ENCODE data around the gene PPP1R13L.

Gene PPP1R13L

GRCh38 chr19:45405435-45406225, 761 bp upstream of the PPP1R13L start (continued):
- no peak; the same call in 1 of the 2 replicates for TF ChIP-seq REST (tag by site-specific recombination; IDR thresholded peaks at IDR 0.05)
- no peak for TF ChIP-seq ZNF571 (tag by site-specific recombination; IDR thresholded peaks at IDR 0.05)
- no peak for TF ChIP-seq MEIS1 (CRISPR knock-in tag; IDR thresholded peaks at IDR 0.05; ENCODE audit: borderline replicate concordance)
- TF ChIP-seq ZNF777 (tag by site-specific recombination; IDR thresholded peaks at IDR 0.05; ENCODE audit: borderline replicate concordance), result peak; percentile 55; the same call in 1 of the 2 replicates
- TF ChIP-seq GLIS1 (tag by site-specific recombination; IDR thresholded peaks at IDR 0.05), result peak; percentile 83
- no peak for TF ChIP-seq WT1 (tag by site-specific recombination; IDR thresholded peaks at IDR 0.05)
- TF ChIP-seq ZNF585B (tag by site-specific recombination; IDR thresholded peaks at IDR 0.05), result no peak
- TF ChIP-seq ZNF398 (tag by site-specific recombination; IDR thresholded peaks at IDR 0.05), result peak; percentile 53
- no peak for TF ChIP-seq ZNF561 (tag by site-specific recombination; IDR thresholded peaks at IDR 0.05; ENCODE audit: borderline replicate concordance)
- TF ChIP-seq ZNF266 (tag by site-specific recombination; IDR thresholded peaks at IDR 0.05; ENCODE audit: low read depth), result no peak
- TF ChIP-seq ZNF112 (tag by site-specific recombination; IDR thresholded peaks at IDR 0.05), result no peak
- TF ChIP-seq ZNF366 (tag by site-specific recombination; conservative IDR thresholded peaks at IDR 0.05), result 0 out of 2 replicates have a peak, but pooled peaks have one; percentile 11
- TF ChIP-seq ZNF518A (tag by site-specific recombination; conservative IDR thresholded peaks at IDR 0.05; ENCODE audit: low read depth), result no peak
- TF ChIP-seq ZNF24 (tag by site-specific recombination; IDR thresholded peaks at IDR 0.05), result no peak
- no peak for TF ChIP-seq ZNF426 (tag by site-specific recombination; IDR thresholded peaks at IDR 0.05)
- no peak for TF ChIP-seq ZNF280C (tag by site-specific recombination; IDR thresholded peaks at IDR 0.05)
- no peak for TF ChIP-seq HOXC10 (CRISPR knock-in tag; IDR thresholded peaks at IDR 0.05)
- no peak for TF ChIP-seq ZNF10 (tag by site-specific recombination; IDR thresholded peaks at IDR 0.05)
- TF ChIP-seq ZSCAN4 (tag by site-specific recombination; IDR thresholded peaks at IDR 0.05), result 0 out of 2 replicates have a peak, but pooled peaks have one; percentile 3
- no peak for TF ChIP-seq ZNF48 (tag by site-specific recombination; IDR thresholded peaks at IDR 0.05)
- peak; percentile 92 for TF ChIP-seq ZNF785 (tag by site-specific recombination; IDR thresholded peaks at IDR 0.05)
- TF ChIP-seq ZNF664 (tag by site-specific recombination; IDR thresholded peaks at IDR 0.05), result no peak
- TF ChIP-seq ZNF302 (tag by site-specific recombination; IDR thresholded peaks at IDR 0.05; ENCODE audit: low read depth), result no peak
- TF ChIP-seq KLF8 (tag by site-specific recombination; IDR thresholded peaks at IDR 0.05), result peak; percentile 64
- TF ChIP-seq ZFP3 (tag by site-specific recombination; IDR thresholded peaks at IDR 0.05; ENCODE audit: low read depth), result no peak
- 0 out of 2 replicates have a peak, but pooled peaks have one; percentile 24 for TF ChIP-seq ZNF660 (tag by site-specific recombination; IDR thresholded peaks at IDR 0.05)

Data from HEK293 (cell line).